SKM-1 (cell line): ENCODE measurements around the gene SERGEF.

Source experiments
- DNase-seq: peaks from one replicate; lab custom pipeline; 2025; ENCODE audit not compliant: unreplicated experiment; lab: John Stamatoyannopoulos, UW

Gene SERGEF

DNA sequence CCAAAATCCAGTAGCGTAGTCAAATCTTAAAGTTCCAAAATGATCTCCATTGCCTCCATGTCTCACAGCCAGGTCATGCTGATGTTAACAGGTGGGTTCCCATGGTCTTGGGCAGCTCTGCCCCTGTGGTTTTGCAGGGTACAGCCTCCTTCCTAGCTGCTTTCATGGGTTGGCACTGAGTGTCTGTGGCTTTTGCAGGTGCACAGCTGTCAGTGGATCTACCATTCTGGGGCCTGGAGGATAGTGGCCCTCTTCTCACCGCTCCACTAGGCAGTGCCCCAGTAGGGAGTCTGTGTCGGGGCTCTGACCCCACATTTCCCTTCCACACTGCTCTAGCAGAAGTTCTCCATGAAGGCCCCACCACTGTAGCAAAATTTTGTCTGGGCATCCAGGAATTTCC, 145.5 kb downstream of the SERGEF start:
- no peak for DNase-seq

DNA sequence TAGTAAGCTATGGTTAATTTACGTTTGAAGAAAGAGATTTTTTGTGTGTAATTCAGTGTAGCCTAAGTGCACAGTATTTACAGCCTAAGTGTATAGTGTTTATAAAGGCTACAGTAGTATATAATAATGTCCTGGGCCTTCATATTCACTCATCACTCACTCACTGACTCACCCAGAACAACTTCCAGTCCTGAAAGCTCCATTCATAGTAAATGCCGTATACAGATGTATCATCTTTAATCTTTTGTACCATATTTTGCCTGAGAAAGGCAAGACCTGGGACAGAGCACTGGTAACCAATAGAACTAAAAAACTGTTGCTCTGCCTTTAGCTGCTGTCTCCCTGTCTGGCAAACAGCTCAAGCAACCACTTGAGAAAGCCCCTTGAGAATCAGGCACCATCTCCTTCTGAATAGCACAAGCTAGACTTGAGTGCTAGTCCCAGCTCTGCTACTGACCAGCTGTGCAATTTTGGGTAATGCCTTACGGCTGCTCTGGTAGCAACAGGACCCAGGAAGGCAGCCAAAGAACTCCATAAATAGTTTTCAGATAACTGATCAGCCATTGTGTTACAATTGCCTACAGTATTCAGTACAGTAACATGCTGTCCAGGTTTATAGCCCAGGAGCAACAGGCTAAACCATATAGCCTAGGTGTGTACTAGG, 146.9 kb downstream of the SERGEF start:
- DNase-seq, result no peak

DNA sequence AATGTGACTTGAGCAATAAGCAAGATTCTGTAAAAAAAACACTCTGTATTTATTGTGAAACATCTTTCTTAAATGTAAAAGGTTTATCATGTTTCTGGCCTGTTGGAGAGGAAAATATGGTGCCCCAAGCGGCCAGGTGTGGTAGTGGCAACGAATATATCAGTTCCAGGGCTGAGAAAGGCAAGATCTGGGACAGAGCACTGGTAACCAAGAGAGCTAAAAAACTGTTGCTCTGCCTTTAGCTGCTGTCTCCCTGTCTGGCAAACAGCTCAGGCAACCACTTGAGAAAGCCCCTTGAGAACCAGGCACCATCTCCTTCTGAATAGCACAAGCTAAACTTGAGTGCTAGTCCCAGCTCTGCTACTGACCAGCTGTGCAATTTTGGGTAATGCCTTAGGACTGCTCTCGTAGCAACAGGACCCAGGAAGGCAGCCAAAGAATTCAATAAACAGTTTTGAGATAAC, 148.3 kb downstream of the SERGEF start:
- DNase-seq, result no peak

DNA sequence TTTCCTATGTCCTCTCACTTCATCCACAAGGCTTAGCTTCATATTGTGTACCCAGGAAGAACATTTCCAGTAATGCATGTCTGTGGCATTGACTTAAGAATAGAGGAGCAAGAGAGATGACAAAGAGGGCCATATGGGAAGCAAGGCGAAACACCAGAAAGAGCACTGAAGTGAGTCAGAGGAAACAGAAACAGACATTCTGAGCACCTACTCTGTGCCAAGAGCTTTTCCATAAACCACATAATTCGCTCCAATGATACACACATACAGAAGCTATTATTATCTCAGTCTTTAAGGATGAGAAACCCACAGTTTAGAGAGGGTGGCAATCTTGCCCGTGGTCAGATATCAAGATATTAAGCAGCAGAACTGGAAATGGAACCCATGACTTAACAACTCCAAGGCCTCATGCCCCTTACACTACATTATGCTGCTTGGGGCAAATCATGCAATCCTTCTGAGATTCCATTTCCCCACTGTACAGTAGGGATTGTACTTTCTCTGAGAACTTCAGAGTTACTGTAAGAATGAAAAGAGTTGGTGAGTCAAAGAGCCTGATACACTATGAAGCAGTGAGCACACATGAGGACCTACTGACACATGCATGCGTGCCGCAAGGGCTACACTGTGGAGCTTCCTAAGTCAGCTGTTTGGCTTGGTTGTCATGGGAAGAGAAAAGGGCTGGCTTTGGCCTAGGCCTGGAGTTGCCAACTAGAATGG, 151.7 kb downstream of the SERGEF start:
- DNase-seq, result no peak

- no peak for DNase-seq
Observed at GRCh38 chr11:17859552-17859951, 153.3 kb downstream of the SERGEF start.

- DNase-seq, result no peak
Observed at GRCh38 chr11:17855531-17856290, 157.1 kb downstream of the SERGEF start.

GRCh38 chr11:17853280-17853679, 159.6 kb downstream of the SERGEF start:
- DNase-seq, result no peak

DNA sequence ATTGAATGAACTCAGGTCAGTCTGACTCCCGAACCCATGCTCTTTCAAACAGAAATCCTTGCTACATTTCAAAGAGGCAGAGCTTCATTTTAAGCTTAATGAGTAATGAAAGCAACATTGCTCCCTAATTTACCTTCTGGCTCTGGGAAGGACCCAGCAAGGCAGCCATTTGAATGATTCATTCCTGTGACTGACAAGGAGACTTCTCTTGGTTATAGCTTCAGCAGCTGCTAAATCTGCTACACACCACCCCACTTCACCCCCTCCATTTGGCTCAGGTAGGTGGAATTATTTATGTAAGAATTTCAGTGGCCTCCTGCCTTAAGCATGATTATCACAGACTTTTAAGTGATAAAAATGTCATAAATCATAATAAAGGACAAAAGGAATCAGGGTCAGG, 160.6 kb downstream of the SERGEF start:
- no peak for DNase-seq

- no peak for DNase-seq
Observed at GRCh38 chr11:17851697-17852096, 161.2 kb downstream of the SERGEF start.

DNA sequence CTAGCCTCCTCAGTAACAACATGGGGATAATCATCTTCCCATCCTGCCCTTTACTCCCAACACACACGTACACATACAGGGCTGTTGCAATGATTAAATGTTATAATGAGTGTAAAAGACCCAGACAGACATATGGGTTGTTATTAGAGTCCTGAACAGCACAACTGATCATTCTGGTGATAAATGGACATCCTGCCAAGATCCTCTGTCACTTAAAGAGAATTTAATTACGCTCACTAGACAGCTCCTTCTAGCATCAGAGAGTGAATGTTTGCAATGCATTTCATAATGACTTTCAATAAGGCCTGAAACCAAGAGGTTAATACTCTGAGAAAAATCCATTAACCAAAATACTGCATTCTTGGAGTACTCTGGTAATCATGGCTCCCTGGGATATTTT, 162.5 kb downstream of the SERGEF start:
- DNase-seq, result no peak

DNA sequence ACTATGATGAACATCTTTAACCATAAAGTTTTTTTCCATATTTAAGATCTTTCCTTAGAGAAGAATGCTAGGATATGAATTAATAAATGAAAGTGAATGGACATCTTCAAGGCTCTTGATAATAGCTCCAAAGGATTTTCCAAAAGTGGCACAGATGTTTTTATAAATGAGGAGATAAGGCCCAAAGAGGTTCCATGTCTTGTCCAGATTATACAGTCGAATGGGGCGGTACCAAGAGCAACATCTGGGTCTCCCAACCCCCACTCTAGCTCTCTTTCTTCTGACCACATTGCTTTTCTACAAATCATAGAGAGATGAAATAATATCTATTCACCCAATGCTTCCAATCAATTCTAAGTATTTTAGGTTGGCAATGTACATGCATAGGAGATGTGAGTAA, 164.1 kb downstream of the SERGEF start:
- no peak for DNase-seq

- no peak for DNase-seq
Observed at GRCh38 chr11:17846852-17847453, 165.9 kb downstream of the SERGEF start.

- DNase-seq, result no peak
Observed at GRCh38 chr11:17845431-17845881, 167.4 kb downstream of the SERGEF start.

DNA sequence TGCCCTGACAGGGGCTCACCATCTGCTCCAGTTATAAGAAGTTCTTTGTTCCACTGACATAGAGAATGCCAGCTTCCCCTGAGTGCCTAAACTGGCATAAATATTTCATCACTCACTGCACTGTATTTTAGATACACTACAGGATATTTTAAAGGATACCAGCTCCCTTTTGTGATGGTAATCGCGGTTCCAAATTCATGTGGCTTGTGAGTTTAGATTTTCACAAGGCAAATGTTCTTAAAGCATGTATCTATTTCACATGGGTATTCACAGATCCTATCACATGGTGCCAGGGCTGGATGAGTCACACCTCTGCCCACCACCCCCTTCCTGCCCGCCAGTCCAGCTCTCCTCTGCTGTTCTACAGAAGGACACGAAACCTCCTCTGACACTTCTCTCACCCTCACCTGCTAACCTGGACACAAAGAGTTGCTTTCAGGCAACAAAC, 172.7 kb downstream of the SERGEF start:
- no peak for DNase-seq

- no peak for DNase-seq
Observed at GRCh38 chr11:17839450-17839849, 173.4 kb downstream of the SERGEF start.

DNA sequence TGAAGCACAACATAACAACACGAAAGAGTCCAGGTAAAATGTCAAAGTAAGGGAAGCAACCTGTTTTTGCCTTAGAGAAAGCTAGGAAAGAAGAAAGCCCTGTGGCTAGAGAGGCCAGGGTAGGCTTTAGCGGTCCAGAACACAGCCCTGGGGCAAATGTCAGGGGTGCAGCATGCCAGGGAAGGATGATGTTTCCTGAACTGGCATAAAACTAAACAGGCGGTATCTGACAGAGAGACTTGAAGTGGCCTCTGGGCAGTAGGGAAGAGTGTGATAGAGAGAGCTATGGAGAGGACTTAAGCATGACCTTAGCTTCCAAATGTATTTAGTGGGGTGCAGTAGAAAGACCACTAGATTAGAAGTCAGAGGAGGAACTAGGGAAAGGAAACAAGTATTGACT, 174.7 kb downstream of the SERGEF start:
- no peak for DNase-seq

DNA sequence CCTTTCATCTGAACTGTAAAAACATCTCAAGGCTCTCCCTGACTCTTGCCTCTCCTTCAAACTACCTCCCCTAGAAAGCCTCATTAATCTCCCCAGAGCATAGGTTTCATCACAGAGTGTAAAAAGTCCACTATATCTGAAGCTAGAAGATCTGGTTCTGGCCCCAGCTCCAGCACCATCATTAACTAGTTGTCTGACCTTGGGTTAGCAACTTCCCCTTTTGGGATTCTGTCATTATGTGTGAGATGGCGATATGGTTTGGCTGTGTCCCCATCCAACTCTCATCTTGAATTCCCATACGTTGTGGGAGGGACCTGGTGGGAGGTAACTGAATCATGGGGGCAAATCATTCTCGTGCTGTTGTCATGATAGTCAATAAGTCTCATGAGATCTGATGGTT, 181.0 kb downstream of the SERGEF start:
- no peak for DNase-seq

DNA sequence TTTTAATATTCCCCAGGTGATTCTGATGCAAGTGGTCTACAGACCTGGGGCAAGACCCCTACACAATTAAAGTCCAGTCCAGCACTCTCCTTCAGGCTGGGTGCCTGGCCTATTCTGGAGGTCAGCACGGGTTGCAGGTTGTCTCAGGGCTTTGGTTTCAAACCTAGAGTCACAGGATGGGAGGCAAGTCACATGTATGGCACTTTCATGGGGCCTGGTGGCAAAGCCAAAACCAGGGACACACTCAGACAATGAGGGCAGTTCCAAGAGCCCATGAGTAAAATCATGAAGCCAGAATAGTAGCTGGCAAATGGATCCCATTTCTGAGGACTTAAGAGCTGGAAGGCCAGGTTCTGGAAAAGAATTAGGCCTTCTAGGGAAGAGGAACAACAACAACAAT, 181.6 kb downstream of the SERGEF start:
- no peak for DNase-seq

DNA sequence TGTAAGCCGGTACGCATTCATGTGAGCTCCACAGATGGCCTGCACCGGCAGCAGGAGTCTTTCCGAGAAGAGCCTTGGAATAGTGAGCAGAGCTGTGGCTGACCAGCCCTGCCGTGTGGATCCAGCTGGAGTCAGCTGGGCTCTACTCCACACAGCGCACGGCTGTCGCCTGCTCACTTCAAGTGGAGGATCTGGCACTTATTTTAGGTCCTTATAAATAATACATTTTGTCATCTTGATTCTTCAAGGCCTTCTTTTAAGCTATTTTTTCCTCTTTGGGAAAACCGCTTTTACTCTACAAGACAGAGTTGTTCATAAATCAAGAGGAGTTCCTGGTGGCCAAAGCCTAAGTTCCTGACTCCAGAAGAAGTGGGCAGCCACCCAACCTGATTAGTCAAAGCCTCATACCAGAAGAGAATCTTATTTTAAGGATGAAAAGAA, 184.5 kb downstream of the SERGEF start:
- no peak for DNase-seq

DNA sequence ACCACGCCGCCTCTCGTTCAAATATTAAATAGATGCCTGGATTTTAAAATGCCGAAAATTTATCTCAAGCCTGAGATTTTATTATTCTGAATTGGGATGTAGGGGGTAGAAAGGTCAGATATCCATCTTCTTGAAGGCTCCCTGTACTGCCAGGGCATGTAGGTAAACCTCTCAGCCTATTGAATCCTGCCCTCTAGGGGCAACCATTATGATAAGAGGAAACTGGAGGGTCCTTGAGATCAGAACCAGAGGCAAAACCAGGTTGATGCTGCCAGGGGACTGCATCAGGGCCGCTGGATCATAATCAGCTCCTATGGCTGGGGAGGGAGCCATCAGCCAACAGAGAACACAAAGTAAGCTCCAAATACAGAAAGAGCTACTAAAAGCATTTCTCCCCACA, 185.8 kb downstream of the SERGEF start:
- DNase-seq, result no peak

DNA sequence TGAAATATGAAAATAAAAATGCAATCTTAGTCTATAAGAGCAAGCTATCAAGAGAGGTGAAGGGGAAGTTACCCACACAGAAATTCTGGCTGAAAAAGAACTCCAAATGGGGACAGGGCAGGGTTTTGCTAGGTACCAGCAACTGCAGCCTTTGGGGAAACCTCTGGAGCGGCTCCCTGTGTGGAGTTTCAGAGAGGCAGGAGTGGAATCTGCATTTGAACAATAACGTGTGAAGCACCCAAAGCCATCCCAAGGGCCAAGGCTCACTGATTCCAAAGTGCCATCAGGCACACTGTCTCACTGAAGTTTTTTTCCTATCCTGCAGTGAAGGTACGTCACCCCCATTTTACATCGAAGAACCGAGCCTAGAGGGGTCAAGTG, 190.5 kb downstream of the SERGEF start:
- no peak for DNase-seq
